C1 segment of cervical spinal cord (tissue), 14 donors: ENCODE measurements around the gene ACTN2.

ENCODE experiments used
- DNase-seq, 14 donors: peaks; one replicate each; lab custom pipeline; 2025; lab: John Stamatoyannopoulos, UW

Gene ACTN2

GRCh38 chr1:236741753-236742152, 55.5 kb downstream of the ACTN2 start:
- no peak for DNase-seq

GRCh38 chr1:236742421-236743160, 56.3 kb downstream of the ACTN2 start:
- DNase-seq = no peak

- DNase-seq = no peak
These were observed 58.2 kb downstream of the ACTN2 start for GRCh38 chr1:236744533-236744932.

GRCh38 chr1:236746785-236747184, 60.5 kb downstream of the ACTN2 start:
- DNase-seq = peak in 1 of 14 donors; percentile 23

GRCh38 chr1:236747311-236747985, 61.1 kb downstream of the ACTN2 start:
- DNase-seq = no peak

- no peak for DNase-seq
These were observed 62.1 kb downstream of the ACTN2 start for GRCh38 chr1:236748268-236748870.

- no peak for DNase-seq
These were observed 64.6 kb downstream of the ACTN2 start for GRCh38 chr1:236750928-236751327.

- DNase-seq = no peak
These were observed 65.1 kb downstream of the ACTN2 start for GRCh38 chr1:236751385-236751784.

GRCh38 chr1:236751935-236752334, 65.6 kb downstream of the ACTN2 start:
- no peak for DNase-seq

- DNase-seq = peak in 1 of 14 donors; percentile 16
These were observed 67.2 kb downstream of the ACTN2 start for GRCh38 chr1:236753516-236753915.

- DNase-seq = no peak
These were observed 67.7 kb downstream of the ACTN2 start for GRCh38 chr1:236753964-236754363.

- DNase-seq = no peak
These were observed 68.4 kb downstream of the ACTN2 start for GRCh38 chr1:236754525-236755210.

- DNase-seq = no peak
These were observed 71.3 kb downstream of the ACTN2 start for GRCh38 chr1:236757640-236758039.

- peak in 1 of 14 donors; percentile 2 for DNase-seq
These were observed 73.1 kb downstream of the ACTN2 start for GRCh38 chr1:236759252-236759859.

- no peak for DNase-seq
These were observed 74.2 kb downstream of the ACTN2 start for GRCh38 chr1:236760480-236760879.

- DNase-seq = no peak
These were observed 74.7 kb downstream of the ACTN2 start for GRCh38 chr1:236760986-236761385.

- no peak for DNase-seq
These were observed 75.3 kb downstream of the ACTN2 start for GRCh38 chr1:236761397-236762132.

GRCh38 chr1:236762410-236762809, 76.1 kb downstream of the ACTN2 start:
- no peak for DNase-seq

GRCh38 chr1:236765831-236766230, 79.5 kb downstream of the ACTN2 start:
- no peak for DNase-seq

GRCh38 chr1:236766506-236766905, 80.2 kb downstream of the ACTN2 start:
- DNase-seq = no peak

GRCh38 chr1:236767276-236767675, 81.0 kb downstream of the ACTN2 start:
- no peak for DNase-seq
